NCI-H524 treated with DMSO at 0.1 percent for 48 hours (cell line): ENCODE results near the gene PRMT7.

Experiments
- DNase-seq: peaks from one replicate; lab custom pipeline; 2025; lab: John Stamatoyannopoulos, UW

The PRMT7 gene

DNA sequence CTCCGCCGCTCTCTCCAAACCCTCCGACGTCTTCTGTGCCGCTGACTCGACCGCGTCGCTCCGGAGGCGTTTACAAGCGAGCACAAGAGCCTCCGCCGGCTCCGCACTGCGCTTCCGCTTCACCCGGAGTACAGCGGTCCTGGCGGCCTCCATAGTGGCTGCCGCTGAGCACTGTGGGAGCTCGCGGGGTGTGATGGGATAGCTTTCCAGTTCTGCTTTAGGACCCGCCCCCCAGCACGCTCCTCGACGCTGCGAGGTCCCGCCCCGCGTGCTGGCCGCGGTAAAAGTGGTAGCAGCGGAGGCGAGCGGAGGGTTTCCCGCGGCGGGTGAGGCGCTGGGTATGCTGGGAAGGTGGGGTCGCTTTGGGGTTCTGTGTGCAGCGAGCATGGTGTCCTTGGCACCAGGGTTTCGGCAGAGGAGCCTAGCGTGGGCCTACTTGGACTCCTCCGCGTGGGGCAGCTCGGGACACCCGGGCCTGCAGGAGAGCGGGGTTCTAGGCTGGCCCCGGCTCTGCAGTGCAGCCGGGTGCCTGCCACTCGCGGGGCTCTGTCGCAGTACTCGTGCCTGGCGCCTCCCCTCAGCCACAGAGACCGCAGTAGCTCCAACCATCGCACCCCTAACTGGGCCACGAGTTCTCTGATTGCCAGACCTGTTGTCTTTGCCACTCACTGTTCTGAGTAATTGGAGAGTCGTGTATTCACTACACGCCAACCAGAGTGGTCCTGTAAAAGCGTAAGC, at the start of gene PRMT7, which contains the start of gene SLC7A6OS:
PRMT7 (plus strand) TSS at position 246 of the 738 bp plus-strand sequence. CDS start 4,961 bp downstream, outside the sequence.
SLC7A6OS (minus strand) TSS at position 173 of the 738 bp plus-strand sequence; CDS start at position 153, 20 bp downstream.
- DNase-seq: peak; percentile 81

GRCh38 chr16:68263559-68264127, 47.2 kb upstream of the PRMT7 start:
- DNase-seq: no peak

- DNase-seq: no peak
Observed at GRCh38 chr16:68264128-68265077, 46.4 kb upstream of the PRMT7 start, which contains the start of gene SLC7A6. SLC7A6 (plus strand) TSS chr16:68264526; CDS start chr16:68274727, 10,201 bp downstream.

- no peak for DNase-seq
Observed at GRCh38 chr16:68265078-68265920, 45.5 kb upstream of the PRMT7 start.

DNA sequence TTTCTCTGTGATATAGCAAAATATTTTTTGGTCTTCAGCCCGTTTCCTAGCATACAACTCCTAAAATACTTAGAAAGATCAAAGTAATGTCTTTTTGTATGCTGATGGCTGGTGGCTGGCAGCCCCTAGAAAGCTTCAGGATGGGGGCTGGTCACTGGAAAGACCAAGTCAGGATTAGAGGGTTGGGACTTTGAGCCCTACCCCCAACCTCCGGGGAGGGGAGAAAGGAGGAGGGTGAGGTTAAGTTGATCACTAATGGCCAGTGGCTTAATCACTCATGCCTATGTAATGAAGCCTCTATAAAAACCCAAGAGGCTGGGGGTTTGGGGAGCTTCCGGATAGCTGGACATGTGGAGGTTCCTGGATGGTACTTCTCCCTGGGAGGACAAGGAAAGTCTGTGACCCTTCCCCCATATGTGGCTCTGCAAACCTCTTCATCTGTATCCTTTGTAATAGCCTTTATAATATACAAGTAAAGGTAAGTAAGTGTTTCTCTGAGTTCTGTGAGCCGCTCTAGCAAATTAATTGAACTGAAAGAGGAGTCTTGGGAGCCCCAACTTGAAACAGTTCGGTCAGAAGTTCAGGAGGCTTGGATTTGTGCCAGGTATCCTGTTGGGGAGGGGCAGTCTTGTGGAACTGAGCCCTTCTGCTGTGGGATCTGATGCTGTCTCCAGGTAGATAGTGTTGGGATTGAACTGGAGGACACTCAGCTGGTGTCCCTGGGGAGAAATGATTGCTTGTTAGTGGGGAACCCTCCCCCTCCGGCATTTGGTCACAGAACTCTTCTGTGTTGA, 43.0 kb upstream of the PRMT7 start:
- DNase-seq: peak; percentile 66

DNA sequence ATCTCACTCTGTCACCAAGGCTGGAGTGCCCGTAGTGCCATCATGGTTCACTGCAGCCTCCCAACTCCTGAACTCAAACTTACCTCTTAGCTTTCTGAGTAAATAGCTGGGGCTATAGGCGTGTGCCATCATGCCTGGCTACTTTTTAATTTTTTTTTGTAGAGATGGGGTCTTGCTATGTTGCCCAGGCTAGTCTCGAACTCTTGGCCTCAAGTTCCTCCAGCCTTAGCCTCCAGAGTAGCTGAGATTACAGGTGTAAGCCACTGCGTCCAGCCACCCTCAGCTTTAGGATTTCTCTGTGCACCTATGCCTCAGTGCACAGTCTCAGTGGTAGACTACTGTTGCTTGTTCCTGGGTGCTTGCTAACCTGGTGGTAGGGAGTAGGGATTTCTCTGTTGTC, 41.0 kb upstream of the PRMT7 start:
- no peak for DNase-seq

DNA sequence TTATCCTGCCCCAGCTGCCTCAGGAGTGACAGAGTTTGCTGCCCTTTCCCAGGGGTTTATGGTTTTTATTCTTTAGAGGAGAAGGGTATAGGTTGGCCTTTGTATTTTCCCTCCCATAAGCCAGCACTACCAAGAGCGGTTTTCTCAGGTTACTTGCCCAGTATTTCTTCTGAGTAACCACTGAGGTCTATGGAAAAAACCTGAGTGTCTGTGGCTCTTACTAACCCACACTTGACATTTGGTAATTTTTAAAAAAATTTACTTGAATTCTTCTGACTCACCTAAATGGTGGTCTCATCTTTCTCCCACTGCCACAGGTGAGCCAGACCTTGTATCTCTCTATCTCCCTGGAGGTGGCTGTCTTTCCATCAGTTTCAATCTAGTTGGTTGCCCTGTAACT, 40.5 kb upstream of the PRMT7 start:
- DNase-seq: no peak

DNA sequence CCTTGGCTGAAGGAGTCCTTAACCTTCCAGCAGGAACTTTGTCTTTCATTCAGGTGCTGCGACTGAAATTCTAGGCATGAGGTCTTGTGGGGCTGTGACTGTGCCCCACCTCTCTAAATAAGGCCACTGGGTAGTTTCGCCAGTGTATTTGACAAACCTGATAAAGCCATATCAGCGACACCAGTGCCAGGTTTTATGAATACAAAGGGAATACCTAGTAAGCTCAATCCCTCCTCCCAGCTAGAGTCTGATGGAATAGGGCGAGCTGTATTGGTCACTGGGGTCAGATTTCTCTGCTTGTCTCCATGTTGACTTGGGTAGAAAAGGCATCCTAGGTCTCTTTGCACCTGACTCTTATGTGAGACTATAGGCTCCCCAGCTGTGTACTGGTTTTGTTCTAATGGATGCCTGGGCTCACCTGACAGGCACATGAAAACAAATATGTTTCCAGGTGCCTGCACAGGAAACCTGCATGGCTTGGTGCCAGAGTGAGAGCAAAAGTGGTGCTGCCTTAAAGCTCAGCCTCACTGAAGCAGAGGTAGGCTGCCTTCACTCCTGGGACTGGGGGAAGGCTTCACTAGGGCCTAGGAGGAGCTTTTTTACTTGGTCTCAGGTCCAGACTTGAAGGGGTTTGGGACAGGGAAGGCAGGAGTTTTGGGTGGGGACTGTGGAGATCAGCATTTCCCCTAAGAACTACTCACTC, 38.2 kb upstream of the PRMT7 start:
- no peak for DNase-seq

DNA sequence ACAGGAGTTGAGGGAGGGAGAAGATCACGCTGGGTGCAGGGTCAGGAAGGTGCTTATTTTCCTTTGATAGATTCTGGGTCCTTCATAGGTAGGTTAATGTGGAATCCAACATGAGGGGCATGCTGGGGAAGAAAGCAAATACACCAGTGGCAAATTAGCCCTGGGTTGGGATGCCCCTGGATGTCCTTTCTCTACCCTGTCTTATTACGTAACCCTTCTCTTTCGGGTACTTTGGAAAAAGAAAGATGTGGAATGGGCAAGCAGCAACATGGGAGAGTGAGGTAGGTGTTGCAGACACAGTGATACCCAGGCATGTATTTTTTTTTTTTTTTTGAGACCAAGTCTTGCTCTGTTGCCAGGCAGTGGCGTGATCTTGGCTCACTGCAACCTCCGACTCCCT, 37.4 kb upstream of the PRMT7 start:
- no peak for DNase-seq

GRCh38 chr16:68273896-68274295, 36.9 kb upstream of the PRMT7 start:
- DNase-seq: no peak

DNA sequence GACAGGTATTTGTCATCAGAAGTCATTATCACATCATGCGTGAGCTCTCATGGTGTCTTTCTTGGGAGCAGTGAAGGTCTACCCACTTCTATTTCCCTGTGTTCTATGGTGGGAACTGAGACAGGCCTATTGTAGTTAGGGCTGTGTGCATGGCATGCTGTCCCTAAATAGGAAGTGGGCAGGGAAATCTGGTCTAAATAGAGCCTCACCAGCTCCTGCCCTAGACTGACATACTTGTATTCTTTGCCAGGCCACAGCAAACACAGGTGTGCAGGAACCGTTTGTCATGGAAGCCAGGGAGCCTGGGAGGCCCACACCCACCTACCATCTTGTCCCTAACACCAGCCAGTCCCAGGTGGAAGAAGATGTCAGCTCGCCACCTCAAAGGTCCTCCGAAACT, 36.4 kb upstream of the PRMT7 start:
- no peak for DNase-seq

DNA sequence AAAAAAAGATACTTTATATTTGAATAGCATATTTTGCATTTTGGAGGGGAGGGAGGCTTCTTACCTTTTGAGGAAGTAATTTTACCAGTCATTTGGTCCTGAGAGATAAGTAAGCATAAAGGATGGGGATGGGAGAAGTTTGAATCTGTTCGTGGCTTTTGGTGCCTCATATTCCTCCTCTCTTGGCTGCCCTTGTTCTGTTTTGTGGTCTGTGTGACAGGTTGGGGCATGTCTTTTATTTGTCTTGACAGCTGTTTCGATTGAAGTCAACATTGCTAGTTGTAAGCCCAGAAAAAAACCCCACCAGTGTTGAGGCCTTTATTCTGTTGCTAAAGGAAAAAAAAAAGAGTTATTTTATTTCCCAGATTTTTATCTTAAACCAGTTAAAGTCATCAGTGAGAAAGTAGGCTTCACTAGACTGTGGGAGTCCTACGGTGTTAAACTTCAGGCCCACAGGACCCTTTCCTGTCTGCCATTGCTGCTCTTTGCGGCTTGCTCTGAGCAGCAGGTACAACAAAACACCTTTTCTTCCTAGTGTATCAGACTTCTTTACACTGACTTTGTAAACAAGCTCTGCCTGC, 35.1 kb upstream of the PRMT7 start:
- DNase-seq: no peak

- DNase-seq: no peak
Observed at GRCh38 chr16:68276223-68276622, 34.6 kb upstream of the PRMT7 start.

- no peak for DNase-seq
Observed at GRCh38 chr16:68279726-68280558, 30.9 kb upstream of the PRMT7 start.

GRCh38 chr16:68281368-68282063, 29.3 kb upstream of the PRMT7 start:
- DNase-seq: no peak

- DNase-seq: no peak
Observed at GRCh38 chr16:68282064-68282452, 28.8 kb upstream of the PRMT7 start.

DNA sequence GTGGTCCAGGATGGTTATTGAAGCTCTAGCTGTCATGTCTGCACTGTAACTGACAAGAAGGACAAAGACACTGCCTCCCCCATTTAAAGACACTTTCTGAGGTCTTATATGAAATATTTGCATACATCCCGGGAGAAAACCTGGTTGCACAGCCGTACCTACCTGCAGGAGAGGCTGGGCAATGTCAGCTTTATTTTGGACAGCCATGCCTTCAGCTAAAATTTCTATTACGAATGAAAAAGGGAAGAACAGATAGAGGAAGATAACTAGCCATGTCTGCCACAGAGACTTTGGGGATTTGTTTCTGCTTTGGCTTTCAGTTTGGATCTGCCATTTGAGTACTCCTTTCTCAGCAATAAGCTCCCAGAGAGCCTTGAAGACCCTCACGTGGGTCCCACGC, 27.5 kb upstream of the PRMT7 start:
- DNase-seq: no peak
